Subcutaneous abdominal adipose tissue (tissue), 5 donors: Measurements from ENCODE around the gene RAD21L1.

ENCODE experiments used
- H3K27ac ChIP-seq: one replicate; pipeline ENCODE4 v1.7.0; 2013; ENCODE audit warnings: low read depth, mild to moderate bottlenecking, inconsistent platforms, low read length, moderate library complexity
- H3K27me3 ChIP-seq, 5 donors: one replicate each; pipeline ENCODE4 v1.7.0; 2013; ENCODE audit warnings: low read length in 5 of 5, inconsistent platforms in 1 of 5; ENCODE audit not compliant: control insufficient read depth in 5 of 5, insufficient read depth in 4 of 5
- H3K36me3 ChIP-seq, 5 donors: one replicate each; pipeline ENCODE4 v1.7.0; 2013; ENCODE audit warnings: low read length in 5 of 5; ENCODE audit not compliant: control insufficient read depth in 5 of 5, insufficient read depth in 5 of 5
- H3K4me1 ChIP-seq, 5 donors: one replicate each; pipeline ENCODE4 v1.7.0; 2013; ENCODE audit warnings: low read length in 5 of 5, mild to moderate bottlenecking in 3 of 5, moderate library complexity in 1 of 5; ENCODE audit not compliant: control insufficient read depth in 5 of 5, insufficient read depth in 5 of 5
- H3K4me3 ChIP-seq, 5 donors: one replicate each; pipeline ENCODE4 v1.7.0; 2013; ENCODE audit warnings: low read length in 5 of 5, low read depth in 1 of 5
- H3K9ac ChIP-seq, 5 donors: one replicate each; pipeline ENCODE4 v1.7.0; 2013; ENCODE audit warnings: low read length in 5 of 5, mild to moderate bottlenecking in 4 of 5, moderate library complexity in 3 of 5
- H3K9me3 ChIP-seq, 5 donors: one replicate each; pipeline ENCODE4 v1.7.0; 2013; ENCODE audit warnings: low read length in 5 of 5; ENCODE audit not compliant: control insufficient read depth in 5 of 5
- donor health status: healthy.
- donor health status: healthy.
- donor health status: healthy.
- donor health status: healthy.
- donor health status: healthy.

RAD21L1 gene

GRCh38 chr20:1287306-1287705, 61.5 kb downstream of the RAD21L1 start:
- Histone ChIP-seq H3K27ac (no peak overlapping the region), H3K27me3 (no peaks in the 10 kb centered on the region), H3K9ac (no peak overlapping the region), H3K4me3 (no peak overlapping the region), H3K4me1 (peaks cover 0 to 5% (median 0%) of the 10 kb centered on the region in 5 donors), H3K9me3 (no peaks in the 10 kb centered on the region), H3K36me3 (no peaks in the 10 kb centered on the region)

DNA sequence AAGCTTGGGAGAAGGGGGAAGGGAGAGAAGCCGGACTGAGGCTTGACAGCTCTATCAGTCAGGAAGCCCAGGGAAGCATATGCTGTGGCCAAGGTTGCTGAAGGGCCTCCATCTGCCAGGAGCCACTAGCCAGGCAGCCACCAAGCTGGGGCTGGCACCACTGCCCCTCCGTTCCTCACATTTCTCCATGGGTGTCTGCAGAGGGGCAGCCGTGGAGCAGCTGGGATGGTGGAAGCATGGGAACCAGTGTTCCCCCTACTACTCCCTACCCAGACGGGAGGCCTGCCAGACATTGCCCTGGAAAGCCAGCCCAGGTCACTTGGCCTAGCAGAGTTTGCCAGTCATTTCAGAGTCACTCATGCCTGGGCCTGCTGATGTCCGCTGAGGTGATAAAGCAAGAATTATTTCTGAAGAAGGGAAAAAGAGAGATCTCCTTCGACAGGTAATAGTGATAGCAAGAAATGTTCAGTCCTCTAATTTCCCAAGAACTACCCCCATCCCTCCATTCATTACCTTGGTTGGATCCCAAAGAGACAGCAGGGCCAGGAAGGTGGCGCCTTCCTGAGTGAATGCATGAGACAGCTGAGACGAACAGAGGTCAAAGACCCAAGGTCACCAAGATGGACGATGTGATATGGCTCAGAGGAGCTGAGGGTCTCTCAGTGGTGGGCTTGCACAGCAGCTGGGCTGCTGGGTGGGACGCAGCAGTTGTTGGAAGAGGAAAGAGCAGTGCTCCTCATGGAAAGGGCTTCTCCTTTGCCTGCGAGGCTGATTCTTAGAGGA, 62.1 kb downstream of the RAD21L1 start:
- no peaks in the 10 kb centered on the region for H3K27me3 ChIP-seq
- H3K27ac ChIP-seq, result no peak overlapping the region
- H3K4me1 ChIP-seq, result peaks cover 0 to 5% (median 0%) of the 10 kb centered on the region in 5 donors
- H3K9ac ChIP-seq, result no peak overlapping the region
- no peaks in the 10 kb centered on the region for H3K9me3 ChIP-seq
- no peaks in the 10 kb centered on the region for H3K36me3 ChIP-seq
- no peak overlapping the region for H3K4me3 ChIP-seq

- Histone ChIP-seq H3K36me3 (no peaks in the 10 kb centered on the region), H3K4me3 (no peak overlapping the region), H3K9me3 (no peaks in the 10 kb centered on the region), H3K9ac (no peak overlapping the region), H3K4me1 (peaks cover 0 to 5% (median 0%) of the 10 kb centered on the region in 5 donors), H3K27ac (no peak overlapping the region), H3K27me3 (no peaks in the 10 kb centered on the region)
These were observed 65.4 kb downstream of the RAD21L1 start for GRCh38 chr20:1291191-1291741.

- no peaks in the 10 kb centered on the region for H3K9me3 ChIP-seq
- no peak overlapping the region for H3K27ac ChIP-seq
These were observed 66.8 kb downstream of the RAD21L1 start for GRCh38 chr20:1292620-1293019.

GRCh38 chr20:1293641-1294379, 68.0 kb downstream of the RAD21L1 start:
- H3K4me3 ChIP-seq, result no peak overlapping the region
- H3K9ac ChIP-seq, result no peak overlapping the region
- no peak overlapping the region for H3K27ac ChIP-seq
- H3K4me1 ChIP-seq, result peaks cover 0 to 5% (median 0%) of the 10 kb centered on the region in 5 donors
- no peaks in the 10 kb centered on the region for H3K36me3 ChIP-seq
- H3K9me3 ChIP-seq, result no peaks in the 10 kb centered on the region
- no peaks in the 10 kb centered on the region for H3K27me3 ChIP-seq

More at GRCh38 chr20:1292620-1293019, 66.8 kb downstream of the RAD21L1 start:
- Histone ChIP-seq H3K4me3 (no peak overlapping the region), H3K4me1 (peaks cover 0 to 5% (median 0%) of the 10 kb centered on the region in 5 donors), H3K36me3 (no peaks in the 10 kb centered on the region), H3K9ac (no peak overlapping the region), H3K27me3 (no peaks in the 10 kb centered on the region)

- no peak overlapping the region for H3K4me3 ChIP-seq
- no peaks in the 10 kb centered on the region for H3K27me3 ChIP-seq
- no peak overlapping the region for H3K27ac ChIP-seq
- no peak overlapping the region for H3K9ac ChIP-seq
- peaks cover 0 to 5% (median 0%) of the 10 kb centered on the region in 5 donors for H3K4me1 ChIP-seq
- H3K9me3 ChIP-seq, result no peaks in the 10 kb centered on the region
- peaks cover 0 to 2% (median 0%) of the 10 kb centered on the region in 5 donors for H3K36me3 ChIP-seq
These were observed 68.7 kb downstream of the RAD21L1 start for GRCh38 chr20:1294497-1294896.

DNA sequence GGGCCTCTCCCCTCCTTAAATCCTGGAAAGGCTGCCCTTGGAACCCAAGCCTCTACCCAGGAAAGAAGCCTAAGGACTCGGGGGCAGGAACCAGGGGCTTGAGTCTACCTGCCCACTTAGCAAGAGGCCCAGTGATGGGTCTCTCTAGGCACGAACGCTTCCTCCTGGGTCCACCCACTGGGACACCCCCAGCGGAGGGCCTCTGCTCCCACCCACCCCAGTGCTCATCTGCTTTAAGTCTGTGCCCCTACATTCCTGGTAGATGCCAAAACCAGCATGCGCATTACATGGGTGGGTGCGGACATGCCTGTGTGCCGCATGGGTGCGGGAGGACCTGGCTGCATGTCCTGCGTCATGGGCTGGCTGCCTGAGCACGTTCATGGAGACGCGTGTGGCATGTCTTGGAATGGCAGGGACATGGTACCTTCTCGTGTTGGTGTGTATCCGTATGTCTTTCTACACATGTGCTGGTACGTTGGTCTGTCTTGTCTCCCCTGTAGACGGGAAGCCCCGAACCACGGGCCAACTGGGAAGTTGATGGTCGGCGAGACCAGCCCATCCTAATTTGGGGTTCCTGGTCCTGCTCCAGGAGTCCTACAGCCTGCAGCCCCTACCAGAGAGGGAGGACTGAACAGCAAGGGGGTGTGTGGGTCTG, 69.6 kb downstream of the RAD21L1 start:
- no peak overlapping the region for H3K4me3 ChIP-seq
- H3K27ac ChIP-seq, result no peak overlapping the region
- H3K36me3 ChIP-seq, result peaks cover 0 to 5% (median 0%) of the 10 kb centered on the region in 5 donors
- H3K9ac ChIP-seq, result no peak overlapping the region
- H3K4me1 ChIP-seq, result peaks cover 0 to 5% (median 0%) of the 10 kb centered on the region in 5 donors
- no peaks in the 10 kb centered on the region for H3K27me3 ChIP-seq
- H3K9me3 ChIP-seq, result no peaks in the 10 kb centered on the region

DNA sequence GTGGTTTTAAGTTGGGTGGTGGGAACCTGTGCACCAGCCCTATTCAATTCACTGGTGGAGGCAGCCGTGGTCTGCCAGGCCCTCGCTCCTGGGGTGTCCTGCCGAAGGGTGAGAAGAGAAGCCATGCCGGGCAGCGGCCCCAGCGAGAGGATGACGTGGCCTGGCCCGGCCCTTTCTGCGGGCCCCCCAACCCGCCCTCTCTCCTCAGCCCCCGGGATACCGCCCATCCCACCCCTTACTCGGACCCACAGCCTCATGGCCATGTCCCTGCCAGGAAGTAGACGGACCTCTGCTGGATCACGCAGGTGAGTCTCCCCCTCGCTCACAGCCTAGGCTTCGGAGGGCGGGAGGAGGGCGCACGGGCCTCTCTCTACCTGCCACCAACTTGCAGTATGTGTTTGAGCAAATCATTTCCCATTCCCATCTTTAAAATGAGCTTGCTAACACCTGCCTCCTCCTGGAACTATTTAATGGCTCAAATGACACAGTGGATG, 70.3 kb downstream of the RAD21L1 start:
- Histone ChIP-seq H3K4me3 (no peak overlapping the region), H3K27me3 (no peaks in the 10 kb centered on the region), H3K9me3 (no peaks in the 10 kb centered on the region), H3K36me3 (peaks cover 0 to 5% (median 0%) of the 10 kb centered on the region in 5 donors), H3K9ac (no peak overlapping the region), H3K27ac (no peak overlapping the region), H3K4me1 (peaks cover 0 to 3% (median 0%) of the 10 kb centered on the region in 5 donors)

DNA sequence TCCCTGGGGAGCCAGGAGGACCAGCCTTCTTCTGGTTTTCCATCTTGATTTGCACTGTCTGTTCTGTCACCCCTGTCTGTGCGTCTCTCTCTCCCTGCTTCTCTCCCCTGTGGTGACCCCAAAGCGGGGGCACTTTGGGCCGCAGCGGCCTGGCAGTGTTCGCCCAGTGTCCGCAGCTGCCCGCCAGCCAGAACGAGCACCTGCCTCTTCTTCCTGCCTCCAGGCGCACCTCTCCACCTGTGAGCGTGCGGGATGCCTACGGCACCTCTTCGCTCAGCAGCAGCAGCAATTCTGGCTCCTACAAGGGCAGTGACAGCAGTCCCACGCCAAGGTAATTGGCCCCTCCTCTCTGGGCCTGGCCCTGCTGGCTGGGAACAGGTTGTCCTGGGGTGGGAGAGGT, 71.1 kb downstream of the RAD21L1 start:
- Histone ChIP-seq H3K9me3 (no peaks in the 10 kb centered on the region), H3K27me3 (no peaks in the 10 kb centered on the region), H3K36me3 (peaks cover 0 to 5% (median 0%) of the 10 kb centered on the region in 5 donors), H3K4me1 (no peaks in the 10 kb centered on the region), H3K27ac (no peak overlapping the region), H3K4me3 (no peak overlapping the region), H3K9ac (no peak overlapping the region)
